Mesothelial cell of epicardium (in vitro differentiated cells): ENCODE measurements around the gene EFCAB6. TPM values are rescaled to one million over a fixed set of nuclear protein-coding genes. Genes with fewer than 3 reads are reported as not detected.

Experiments used
- DNase-seq, 2 experiments: peaks; one replicate each; pipeline ENCODE4 v3.0.0; 2021; ENCODE audit warnings: low spot score in 2 of 2; ENCODE audit not compliant: unreplicated experiment in 2 of 2
- H3K27ac Mint-ChIP-seq: 2 replicates; pipeline ENCODE4 v1.8.0; 2021; ENCODE audit warnings: mixed read lengths
- H3K27me3 Mint-ChIP-seq: 2 replicates; pipeline ENCODE4 v1.8.0; 2021; ENCODE audit warnings: low read depth, mixed read lengths
- H3K36me3 Mint-ChIP-seq: 2 replicates; pipeline ENCODE4 v1.8.0; 2021; ENCODE audit warnings: mixed read lengths
- H3K4me1 Mint-ChIP-seq: 2 replicates; pipeline ENCODE4 v1.8.0; 2021; ENCODE audit warnings: mixed read lengths
- H3K4me3 Mint-ChIP-seq: 2 replicates; pipeline ENCODE4 v1.8.0; 2021; ENCODE audit warnings: mild to moderate bottlenecking, moderate library complexity, mixed read lengths
- H3K9me3 Mint-ChIP-seq: 2 replicates; pipeline ENCODE4 v1.8.0; 2021; ENCODE audit warnings: mixed read lengths
- CTCF ChIP-seq: fragments of 200-600 bp; sonication (generic); IDR thresholded peaks from one replicate; pipeline ENCODE4 v1.5.0; 2021; ENCODE audit warnings: antibody characterized with exemption; ENCODE audit not compliant: unreplicated experiment
- total RNA-seq: library from RNA; stranded (reverse); gene quantifications from 3 replicates; pipeline ENCODE4 v1.2.1, GENCODE V29; 2021

The EFCAB6 gene
- total RNA-seq, 1 donor from 2014 or later = 2.6 TPM

DNA sequence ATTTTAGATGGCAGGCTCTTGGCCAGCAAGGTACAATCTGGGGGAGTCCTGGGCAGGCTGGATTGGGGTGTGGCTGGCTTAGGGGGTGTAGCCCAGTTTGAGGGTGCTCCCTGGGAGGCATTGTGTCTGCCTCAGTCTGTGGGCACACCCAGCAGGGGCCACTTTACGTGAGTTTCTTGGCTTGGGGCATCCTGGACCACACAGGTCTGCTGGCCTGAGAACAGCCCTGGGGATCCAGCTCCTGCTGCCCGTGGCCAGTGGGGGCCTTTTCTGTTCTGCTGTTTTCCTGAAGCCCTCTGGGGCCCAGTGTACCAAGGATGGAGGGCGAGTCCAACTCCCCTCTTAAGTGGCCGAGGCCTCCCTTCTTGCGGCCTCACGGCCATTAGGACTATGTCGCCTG lies 328.4 kb downstream of the EFCAB6 start:
- H3K4me3 Mint-ChIP-seq = no peak overlapping the region
- no peak for TF ChIP-seq CTCF

GRCh38 chr22:43483266-43483665 lies 328.8 kb downstream of the EFCAB6 start:
- Mint-ChIP-seq H3K27me3 (peaks cover 11% of the 10 kb centered on the region), H3K36me3 (no peaks in the 10 kb centered on the region), H3K9me3 (no peaks in the 10 kb centered on the region), H3K27ac (no peak overlapping the region), H3K4me3 (no peak overlapping the region), H3K4me1 (no peaks in the 10 kb centered on the region)
- TF ChIP-seq CTCF = no peak
- no peak for DNase-seq

More for the DNA sequence above, 328.4 kb downstream of the EFCAB6 start:
- Mint-ChIP-seq H3K27ac (no peak overlapping the region), H3K36me3 (no peaks in the 10 kb centered on the region), H3K27me3 (peaks cover 11% of the 10 kb centered on the region), H3K4me1 (no peaks in the 10 kb centered on the region), H3K9me3 (no peaks in the 10 kb centered on the region)
- DNase-seq = no peak

GRCh38 chr22:43482318-43482625 lies 329.8 kb downstream of the EFCAB6 start:
- Mint-ChIP-seq H3K36me3 (no peaks in the 10 kb centered on the region), H3K4me1 (no peaks in the 10 kb centered on the region), H3K9me3 (no peaks in the 10 kb centered on the region), H3K4me3 (no peak overlapping the region), H3K27ac (no peak overlapping the region), H3K27me3 (peaks cover 9% of the 10 kb centered on the region)
- no peak for DNase-seq
- TF ChIP-seq CTCF = no peak

GRCh38 chr22:43481568-43482317 lies 330.4 kb downstream of the EFCAB6 start:
- no peak for TF ChIP-seq CTCF
- H3K4me3 Mint-ChIP-seq = no peak overlapping the region
- H3K27me3 Mint-ChIP-seq = peaks cover 4% of the 10 kb centered on the region
- no peaks in the 10 kb centered on the region for H3K9me3 Mint-ChIP-seq
- no peak overlapping the region for H3K27ac Mint-ChIP-seq
- H3K36me3 Mint-ChIP-seq = no peaks in the 10 kb centered on the region
- no peaks in the 10 kb centered on the region for H3K4me1 Mint-ChIP-seq
- no peak for DNase-seq

- Mint-ChIP-seq H3K36me3 (no peaks in the 10 kb centered on the region), H3K4me1 (no peaks in the 10 kb centered on the region), H3K27ac (no peak overlapping the region), H3K9me3 (no peaks in the 10 kb centered on the region), H3K4me3 (no peak overlapping the region), H3K27me3 (peaks cover 3% of the 10 kb centered on the region)
- TF ChIP-seq CTCF = no peak
- DNase-seq = no peak
Observed at GRCh38 chr22:43479962-43480361, 332.1 kb downstream of the EFCAB6 start.
